ENCODE results near the gene NEURL3.

Gene NEURL3

GRCh38 chr2:96534701-96535181, 29.6 kb upstream of the NEURL3 start:
- no peak for TF ChIP-seq REST (IDR thresholded peaks at IDR 0.05; ENCODE audit: insufficient replicate concordance, low read depth)
- TF ChIP-seq CTCF (IDR thresholded peaks at IDR 0.05; ENCODE audit: insufficient read depth, low read length), result no peak
- no peak for DNase-seq (ENCODE audit: low read depth in 1 of 2, low spot score in 1 of 2)
- no peaks in the 10 kb centered on the region for H3K27me3 ChIP-seq (ENCODE audit: insufficient read depth, poor library complexity, severe bottlenecking)
- no peak overlapping the region for H3K4me3 ChIP-seq (replicated peaks; ENCODE audit: insufficient read depth, low read length)
- no peak overlapping the region for H3K27ac ChIP-seq (replicated peaks)

GRCh38 chr2:96534141-96534540, 29.0 kb upstream of the NEURL3 start:
- H3K27ac ChIP-seq (replicated peaks), result no peak overlapping the region; the same call in 1 of the 2 replicates
- TF ChIP-seq POLR2AphosphoS5 (IDR thresholded peaks at IDR 0.05; ENCODE audit: low read depth) (no peak), CTCF (IDR thresholded peaks at IDR 0.05; ENCODE audit: insufficient read depth, low read length) (no peak), REST (IDR thresholded peaks at IDR 0.05; ENCODE audit: insufficient replicate concordance, low read depth) (no peak), GABPA (IDR thresholded peaks at IDR 0.05; ENCODE audit: low read depth) (no peak), SPI1 (IDR thresholded peaks at IDR 0.05; ENCODE audit: borderline replicate concordance, low read depth) (no peak)
- no peak overlapping the region for H3K4me3 ChIP-seq (replicated peaks; ENCODE audit: insufficient read depth, low read length)
- DNase-seq (ENCODE audit: low read depth in 1 of 2, low spot score in 1 of 2), result no peak
- H3K27me3 ChIP-seq (ENCODE audit: insufficient read depth, poor library complexity, severe bottlenecking), result no peaks in the 10 kb centered on the region

- Histone ChIP-seq H3K27me3 (ENCODE audit: insufficient read depth, poor library complexity, severe bottlenecking) (no peaks in the 10 kb centered on the region), H3K27ac (replicated peaks) (peak overlapping the region; percentile 63), H3K4me3 (replicated peaks; ENCODE audit: insufficient read depth, low read length) (no peak overlapping the region)
- peak in 1 of 2 experiments; percentile 69 for DNase-seq (ENCODE audit: low read depth in 1 of 2, low spot score in 1 of 2)
- TF ChIP-seq CTCF (IDR thresholded peaks at IDR 0.05; ENCODE audit: insufficient read depth, low read length) (no peak), SPI1 (IDR thresholded peaks at IDR 0.05; ENCODE audit: borderline replicate concordance, low read depth) (peak; percentile 72; the same call in 1 of the 2 replicates), GABPA (IDR thresholded peaks at IDR 0.05; ENCODE audit: low read depth) (no peak), REST (IDR thresholded peaks at IDR 0.05; ENCODE audit: insufficient replicate concordance, low read depth) (no peak), POLR2AphosphoS5 (IDR thresholded peaks at IDR 0.05; ENCODE audit: low read depth) (peak; percentile 58)
Measured at GRCh38 chr2:96533292-96534073, 28.3 kb upstream of the NEURL3 start.

All from HL-60 (cell line).